A549 (cell line): ENCODE data around the gene EMID1.

Experiments
- BHLHE40 ChIP-seq: IDR thresholded peaks from 2 replicates; pipeline ENCODE4 v1.6.1; 2012; ENCODE audit warnings: low read depth, low read length, inconsistent platforms
- CHD2 ChIP-seq: fragments of 150-350 bp; IDR thresholded peaks from 2 replicates; pipeline ENCODE4 v1.6.1; 2014; ENCODE audit warnings: low read length; ENCODE audit not compliant: partially characterized antibody
- CTCF ChIP-seq: fragments of >200 bp; sonication (Bioruptor Twin); formaldehyde crosslinking; IDR thresholded peaks from 3 replicates; pipeline ENCODE4 v1.5.1; 2016
- EHMT2 ChIP-seq: fragments of 200-600 bp; sonication (generic); IDR thresholded peaks from 2 replicates; pipeline ENCODE4 v1.6.1; 2016; ENCODE audit warnings: antibody characterized with exemption, low read depth, mild to moderate bottlenecking, moderate library complexity
- EP300 ChIP-seq, 2 experiments: fragments of >200 bp; sonication (Bioruptor Twin); formaldehyde crosslinking; IDR thresholded peaks; 2 replicates in 1 of 2; 3 replicates in 1 of 2; pipeline ENCODE4 v1.6.1; 2016 to 2017
- KDM1A ChIP-seq: fragments of 200-600 bp; sonication (generic); IDR thresholded peaks from 2 replicates; pipeline ENCODE4 v1.6.1; 2016; ENCODE audit warnings: low read depth, mild to moderate bottlenecking
- POLR2A ChIP-seq: IDR thresholded peaks from 2 replicates; pipeline ENCODE4 v1.6.1; 2012; ENCODE audit warnings: mild to moderate bottlenecking, low read length
- RARB ChIP-seq: fragments of 250-450 bp; sonication (Bioruptor Pico); IDR thresholded peaks from 2 replicates; pipeline ENCODE4 v1.8.0; 2021; ENCODE audit warnings: mild to moderate bottlenecking, moderate library complexity
- RNF2 ChIP-seq: fragments of 200-600 bp; sonication (generic); IDR thresholded peaks from 2 replicates; pipeline ENCODE4 v1.6.1; 2016; ENCODE audit warnings: low read depth, mild to moderate bottlenecking, antibody characterized with exemption, moderate library complexity, borderline replicate concordance

GRCh38 chr22:29187831-29188230, 17.9 kb upstream of the EMID1 start:
- TF ChIP-seq CTCF (no peak), RARB (CRISPR knock-in tag) (no peak), BHLHE40 (no peak), EHMT2 (no peak), EP300 (IDR thresholded peaks at IDR 0.05) (no peak), CHD2 (no peak), RNF2 (no peak), KDM1A (no peak), POLR2A (no peak)
